ENCODE measurements around the gene ATP13A4.

The ATP13A4 gene, protein sequence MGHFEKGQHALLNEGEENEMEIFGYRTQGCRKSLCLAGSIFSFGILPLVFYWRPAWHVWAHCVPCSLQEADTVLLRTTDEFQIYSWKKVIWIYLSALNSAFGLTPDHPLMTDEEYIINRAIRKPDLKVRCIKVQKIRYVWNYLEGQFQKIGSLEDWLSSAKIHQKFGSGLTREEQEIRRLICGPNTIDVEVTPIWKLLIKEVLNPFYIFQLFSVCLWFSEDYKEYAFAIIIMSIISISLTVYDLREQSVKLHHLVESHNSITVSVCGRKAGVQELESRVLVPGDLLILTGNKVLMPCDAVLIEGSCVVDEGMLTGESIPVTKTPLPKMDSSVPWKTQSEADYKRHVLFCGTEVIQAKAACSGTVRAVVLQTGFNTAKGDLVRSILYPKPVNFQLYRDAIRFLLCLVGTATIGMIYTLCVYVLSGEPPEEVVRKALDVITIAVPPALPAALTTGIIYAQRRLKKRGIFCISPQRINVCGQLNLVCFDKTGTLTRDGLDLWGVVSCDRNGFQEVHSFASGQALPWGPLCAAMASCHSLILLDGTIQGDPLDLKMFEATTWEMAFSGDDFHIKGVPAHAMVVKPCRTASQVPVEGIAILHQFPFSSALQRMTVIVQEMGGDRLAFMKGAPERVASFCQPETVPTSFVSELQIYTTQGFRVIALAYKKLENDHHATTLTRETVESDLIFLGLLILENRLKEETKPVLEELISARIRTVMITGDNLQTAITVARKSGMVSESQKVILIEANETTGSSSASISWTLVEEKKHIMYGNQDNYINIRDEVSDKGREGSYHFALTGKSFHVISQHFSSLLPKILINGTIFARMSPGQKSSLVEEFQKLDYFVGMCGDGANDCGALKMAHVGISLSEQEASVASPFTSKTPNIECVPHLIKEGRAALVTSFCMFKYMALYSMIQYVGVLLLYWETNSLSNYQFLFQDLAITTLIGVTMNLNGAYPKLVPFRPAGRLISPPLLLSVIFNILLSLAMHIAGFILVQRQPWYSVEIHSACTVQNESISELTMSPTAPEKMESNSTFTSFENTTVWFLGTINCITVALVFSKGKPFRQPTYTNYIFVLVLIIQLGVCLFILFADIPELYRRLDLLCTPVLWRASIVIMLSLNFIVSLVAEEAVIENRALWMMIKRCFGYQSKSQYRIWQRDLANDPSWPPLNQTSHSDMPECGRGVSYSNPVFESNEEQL
- total RNA-seq, result 1.9 to 7.9 (median 3.5) reads per million in 4 donors

DNA sequence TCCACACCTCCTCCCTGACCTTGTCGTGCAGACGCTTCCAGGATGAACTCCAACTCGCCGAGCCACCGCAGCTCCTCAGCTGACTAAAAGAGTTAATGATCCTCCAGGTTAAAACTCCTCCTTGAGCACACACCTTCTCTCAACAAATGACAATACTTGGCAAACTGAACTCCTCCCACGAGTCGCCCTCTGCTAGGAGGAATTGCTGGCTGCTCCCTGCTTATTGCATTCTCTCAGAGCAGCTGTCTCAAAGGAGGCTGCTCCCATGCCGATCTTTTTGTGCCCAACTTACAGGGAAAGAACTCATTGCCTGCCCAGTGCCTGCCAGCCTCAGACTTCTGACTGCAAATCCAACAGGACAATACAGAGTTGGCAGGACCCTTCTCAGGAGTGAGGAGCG lies at the start of gene ATP13A4:
Gene ATP13A4, minus strand, starts transcription at position 85 of the 400 bp plus-strand sequence. CDS start 96 bp downstream, outside the sequence.
- DNase-seq, result no peak

DNA sequence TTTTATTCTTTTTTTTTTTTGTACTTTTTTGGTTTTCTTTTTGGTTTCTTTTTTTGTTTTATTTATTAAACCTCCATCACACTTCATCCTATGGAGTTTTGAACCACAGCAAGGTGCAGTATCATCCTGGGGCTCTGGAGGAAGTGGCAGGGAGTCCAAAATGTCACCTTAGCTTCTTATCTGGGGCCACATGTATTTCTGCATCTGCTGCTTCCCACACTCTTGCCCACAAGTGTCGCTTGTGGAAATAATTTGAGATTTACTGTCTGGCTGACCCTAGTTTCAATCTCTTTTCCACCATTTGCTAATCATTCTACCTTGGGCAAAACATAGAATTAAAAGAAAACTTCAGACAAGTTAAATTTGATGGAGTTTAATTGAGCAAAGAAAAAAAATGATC lies 44.7 kb upstream of the ATP13A4 start:
- DNase-seq, result no peak

- DNase-seq, result no peak
Observed at GRCh38 chr3:193598202-193598601, 43.5 kb upstream of the ATP13A4 start.

DNA sequence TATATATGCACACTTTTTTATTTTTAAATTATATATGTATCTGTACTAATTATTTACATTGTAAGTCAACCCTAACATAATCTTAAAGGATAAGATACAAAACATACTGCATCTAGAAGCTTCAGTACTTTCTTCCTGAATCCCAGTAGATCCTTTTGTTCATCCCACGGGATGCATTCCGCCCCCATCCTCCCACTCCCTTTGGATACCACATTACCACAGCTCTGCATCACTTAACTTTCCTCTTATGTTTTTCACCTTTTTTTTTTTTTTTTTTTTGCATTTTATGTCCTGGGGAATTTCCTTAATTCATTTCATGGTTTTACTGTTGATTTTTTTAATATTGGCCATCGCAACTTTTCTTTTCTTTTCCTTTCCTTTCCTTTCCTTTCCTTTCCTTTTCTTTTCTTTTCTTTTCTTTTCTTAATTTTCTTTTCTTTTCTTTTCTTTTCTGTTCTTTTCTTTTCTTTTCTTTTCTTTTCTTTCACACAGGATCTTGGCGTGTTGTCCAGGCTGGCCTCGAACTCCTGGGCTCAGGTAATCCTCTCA lies 41.3 kb upstream of the ATP13A4 start:
- no peak for DNase-seq

GRCh38 chr3:193594946-193595689 lies 40.4 kb upstream of the ATP13A4 start:
- DNase-seq, result no peak

DNA sequence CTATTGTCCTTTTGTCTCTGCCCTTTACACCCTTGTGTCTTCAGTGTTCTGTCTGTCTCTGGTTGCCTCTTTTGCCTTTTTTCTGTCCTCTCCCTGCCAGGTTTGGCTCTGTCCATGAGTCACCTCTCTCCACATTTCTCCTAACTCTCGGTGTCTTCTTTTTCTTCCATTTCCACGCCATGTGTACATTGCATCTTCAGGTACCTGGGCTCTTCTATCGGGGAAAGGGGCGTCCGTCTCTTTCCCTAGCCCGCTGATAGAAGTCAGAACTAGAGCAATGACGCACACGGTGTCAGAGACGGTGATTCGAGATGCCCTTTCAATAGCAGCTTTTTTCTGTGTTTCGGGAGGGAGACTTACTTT lies 39.0 kb upstream of the ATP13A4 start:
- DNase-seq, result peak in 2 of 5 donors; percentile 20 to 54

DNA sequence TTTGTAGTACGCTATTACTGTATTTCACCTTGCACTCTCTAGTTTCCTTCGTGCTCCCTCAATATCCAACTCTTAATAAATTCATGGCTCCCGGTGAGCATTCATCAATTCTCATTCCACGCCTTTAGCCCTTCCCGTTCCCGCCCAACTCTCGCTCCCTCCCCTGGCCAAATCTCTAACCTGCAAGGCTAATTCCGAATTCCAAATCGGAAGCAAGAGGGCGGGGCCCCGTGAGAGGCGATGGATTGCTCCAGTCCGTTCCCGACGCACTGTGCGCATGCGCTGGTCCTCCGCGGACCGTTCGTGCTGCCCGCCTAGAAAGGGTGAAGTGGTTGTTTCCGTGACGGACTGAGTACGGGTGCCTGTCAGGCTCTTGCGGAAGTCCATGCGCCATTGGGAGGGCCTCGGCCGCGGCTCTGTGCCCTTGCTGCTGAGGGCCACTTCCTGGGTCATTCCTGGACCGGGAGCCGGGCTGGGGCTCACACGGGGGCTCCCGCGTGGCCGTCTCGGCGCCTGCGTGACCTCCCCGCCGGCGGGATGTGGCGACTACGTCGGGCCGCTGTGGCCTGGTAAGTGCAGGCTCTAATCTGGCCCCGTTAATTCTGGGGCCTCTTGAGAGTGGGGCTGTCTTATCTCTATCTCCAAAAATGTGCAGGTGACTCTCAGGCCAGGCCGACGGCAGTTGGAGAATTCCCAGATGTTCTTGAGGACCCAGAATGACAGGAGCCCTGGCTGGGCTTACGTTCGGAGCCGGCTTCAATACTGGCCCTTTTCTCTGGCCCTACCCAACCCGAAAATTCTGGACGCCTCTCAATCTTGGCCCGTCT lies 38.4 kb upstream of the ATP13A4 start, which contains the start of gene OPA1:
Gene OPA1, plus strand, starts transcription at position 368 of the 827 bp plus-strand sequence. Its CDS starts 170 bp downstream, at position 538.
- peak; percentile 77 to 95 (median 83) for DNase-seq

- DNase-seq, result no peak
Observed at GRCh38 chr3:193590088-193590856, 35.6 kb upstream of the ATP13A4 start.

DNA sequence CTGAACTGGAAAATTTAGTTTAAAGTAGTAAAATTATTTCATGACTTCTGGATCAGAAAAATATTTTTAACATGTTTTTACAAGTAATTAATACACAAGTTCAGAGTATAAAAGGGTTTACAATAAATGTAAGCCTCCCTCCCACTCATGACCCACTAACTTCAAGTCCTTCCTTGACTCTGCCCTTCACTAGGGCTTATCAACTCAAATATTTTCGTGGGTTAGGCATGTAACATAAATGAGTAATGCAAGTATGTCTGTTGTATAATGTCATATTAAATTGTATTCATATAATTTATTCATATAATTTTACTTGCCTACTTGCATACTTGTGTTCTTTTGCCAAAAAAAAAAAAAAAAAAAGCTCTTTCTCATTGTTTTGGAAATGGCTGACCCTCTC lies 34.9 kb upstream of the ATP13A4 start:
- no peak for DNase-seq

DNA sequence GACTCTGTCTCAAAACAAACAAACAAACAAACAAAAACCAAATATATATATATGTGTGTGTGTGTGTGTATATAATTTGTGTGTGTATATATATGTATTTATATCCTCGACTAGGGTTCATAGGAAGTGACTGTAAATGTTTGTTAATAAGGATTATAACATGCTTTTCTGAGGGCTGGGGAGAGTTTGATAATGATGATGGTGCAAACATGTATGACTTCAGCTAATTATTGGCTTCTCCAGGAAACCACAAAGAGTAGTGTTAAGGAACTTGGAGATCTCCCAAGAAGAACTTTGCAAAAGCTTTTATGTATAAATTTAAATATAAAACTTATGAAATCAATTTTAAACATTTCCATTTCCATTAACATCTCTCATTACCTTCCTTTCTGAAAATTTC lies 34.4 kb upstream of the ATP13A4 start:
- DNase-seq, result no peak

- DNase-seq, result no peak
Observed at GRCh38 chr3:193586526-193586925, 31.8 kb upstream of the ATP13A4 start.

DNA sequence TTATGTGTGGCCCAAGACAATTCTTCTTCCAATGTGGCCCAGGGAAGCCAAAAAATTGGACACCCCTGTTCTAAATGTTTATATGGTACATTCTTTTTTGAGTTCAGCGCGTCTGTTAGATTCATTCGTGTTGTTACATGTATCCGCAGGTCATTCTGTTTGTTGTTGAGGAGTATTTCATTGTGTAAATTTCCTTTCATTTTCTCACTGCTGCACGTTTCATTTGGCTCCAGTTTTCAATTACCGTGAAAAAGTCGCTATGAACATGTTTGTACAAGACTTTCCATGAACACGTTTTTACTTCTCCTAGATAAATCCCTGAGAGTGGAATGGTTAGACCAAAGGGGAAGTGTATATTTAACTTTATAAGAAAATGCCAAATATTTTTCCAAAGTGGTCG lies 30.8 kb upstream of the ATP13A4 start:
- DNase-seq, result no peak

DNA sequence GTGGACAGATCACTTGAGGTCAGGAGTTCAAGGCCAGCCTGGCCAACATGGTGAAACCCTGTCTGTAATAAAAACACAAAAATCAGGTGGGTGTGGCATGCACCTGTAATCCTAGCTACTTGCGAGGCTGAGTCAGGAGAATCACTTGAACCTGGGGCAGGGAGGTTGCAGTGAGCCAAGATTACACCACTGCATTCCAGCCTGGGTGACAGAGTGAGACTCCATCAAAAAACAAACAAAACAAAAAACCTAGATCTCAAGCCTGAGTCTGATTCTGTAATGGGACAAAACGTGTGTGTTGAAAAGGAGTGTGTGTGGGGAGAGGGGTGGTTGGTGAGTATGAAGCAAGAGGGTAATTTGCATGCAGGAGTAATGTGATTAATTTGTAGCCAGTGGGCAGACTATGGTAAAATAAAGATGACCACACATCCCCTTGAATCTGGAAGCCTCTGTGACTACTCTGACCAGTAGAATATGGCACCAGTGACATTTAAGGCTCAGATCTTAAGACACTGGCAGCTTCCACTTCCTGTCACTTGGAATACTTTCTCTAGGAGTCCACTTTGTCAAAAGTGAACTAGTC lies 19.9 kb upstream of the ATP13A4 start:
- no peak for DNase-seq

DNA sequence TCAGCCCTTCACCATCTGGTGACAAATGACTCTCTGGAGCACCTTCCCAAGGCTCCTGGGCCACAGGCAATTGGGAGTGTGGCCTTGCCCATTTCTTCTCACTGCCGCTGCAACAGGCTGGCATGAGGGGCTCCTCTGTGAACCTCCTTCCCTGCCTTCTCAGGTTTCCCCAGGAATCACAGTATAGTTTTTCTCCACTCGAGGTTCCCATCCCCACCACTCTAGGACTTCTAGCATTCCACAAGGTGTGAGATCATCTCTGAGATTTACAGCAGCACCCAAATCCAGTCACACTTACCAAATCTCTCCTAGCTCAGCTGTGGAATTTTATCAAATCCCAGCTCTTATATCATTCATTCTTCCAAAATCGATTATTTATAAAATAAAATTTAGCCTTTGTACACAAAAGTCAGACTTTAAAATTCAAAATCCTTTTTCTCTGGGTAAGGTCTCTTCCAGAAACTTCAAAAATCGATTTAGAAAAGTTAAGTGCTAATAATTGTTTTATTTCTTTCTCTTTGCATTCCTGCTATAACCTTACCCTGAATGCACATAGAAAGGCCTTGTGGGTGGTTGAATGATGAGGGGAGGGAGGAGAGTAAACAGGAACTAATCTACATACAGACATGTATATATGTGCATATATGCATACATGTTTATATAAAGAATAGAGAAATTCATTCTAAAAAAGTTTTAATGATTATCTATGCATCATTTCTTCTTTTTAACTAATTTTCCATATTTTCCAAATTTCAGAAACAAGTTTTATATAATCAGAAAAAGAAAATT lies 18.9 kb upstream of the ATP13A4 start:
- no peak for DNase-seq

DNA sequence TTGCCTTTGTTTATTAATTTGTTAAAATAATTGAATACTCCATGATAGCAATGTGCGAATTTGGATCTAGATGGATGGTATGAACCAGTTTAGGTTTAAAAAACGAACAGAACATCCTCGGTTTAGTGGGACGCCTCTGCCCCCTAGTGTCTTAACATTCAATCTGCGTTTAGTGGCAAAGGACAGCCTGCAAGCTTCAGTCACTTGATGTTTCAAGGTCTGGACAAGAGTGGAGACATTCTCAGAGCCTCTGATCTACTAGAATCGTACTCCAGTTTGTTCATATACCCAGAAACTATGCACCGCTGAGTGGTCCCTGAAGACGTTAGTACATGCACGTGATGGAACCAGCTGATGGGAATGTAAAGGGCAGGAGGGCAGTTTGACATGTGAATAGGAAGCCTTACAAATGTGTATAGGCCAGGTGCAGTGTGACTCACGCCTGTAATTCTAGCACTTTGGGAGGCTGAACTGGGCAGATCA lies 17.8 kb upstream of the ATP13A4 start:
- DNase-seq, result peak in 4 of 5 donors; percentile 10 to 41 (median 24)

DNA sequence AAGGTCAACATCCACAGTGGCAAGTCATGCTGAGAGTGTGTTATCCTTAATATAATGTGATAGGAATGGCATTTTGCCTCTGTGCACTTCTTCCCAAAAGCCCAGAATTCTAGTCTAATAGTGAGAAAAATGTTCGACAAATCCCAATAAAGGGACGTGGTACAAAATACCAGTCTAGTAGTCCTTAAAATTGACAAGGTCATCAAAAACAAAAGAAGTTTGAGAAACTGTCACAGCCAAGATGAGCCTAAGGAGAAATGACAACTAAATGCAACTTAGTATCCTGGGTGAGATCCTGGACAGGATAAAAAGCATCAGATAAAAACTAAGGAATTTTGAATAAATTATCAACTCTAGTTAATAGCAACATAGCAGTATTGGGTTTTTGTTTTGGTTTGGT lies 14.4 kb upstream of the ATP13A4 start:
- no peak for DNase-seq

DNA sequence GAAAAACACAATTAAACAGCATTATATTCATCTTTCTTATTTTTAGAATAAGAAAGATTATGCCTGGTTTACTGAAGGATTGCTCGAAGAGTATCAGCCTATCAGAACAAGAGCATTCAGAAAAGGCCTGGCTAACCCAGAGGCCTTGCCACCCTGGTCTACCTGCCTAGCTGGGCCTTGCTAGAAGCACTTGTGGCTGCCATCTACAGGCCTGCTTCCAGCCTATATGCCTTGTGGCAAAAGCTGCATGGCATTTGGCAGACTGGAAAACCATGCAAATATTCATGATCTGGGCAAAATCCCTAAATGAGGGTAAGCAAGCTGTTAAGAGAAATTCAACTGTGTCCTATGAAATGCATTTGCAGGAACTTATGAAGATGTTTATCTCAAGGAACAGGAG lies 9.3 kb upstream of the ATP13A4 start:
- DNase-seq, result no peak

DNA sequence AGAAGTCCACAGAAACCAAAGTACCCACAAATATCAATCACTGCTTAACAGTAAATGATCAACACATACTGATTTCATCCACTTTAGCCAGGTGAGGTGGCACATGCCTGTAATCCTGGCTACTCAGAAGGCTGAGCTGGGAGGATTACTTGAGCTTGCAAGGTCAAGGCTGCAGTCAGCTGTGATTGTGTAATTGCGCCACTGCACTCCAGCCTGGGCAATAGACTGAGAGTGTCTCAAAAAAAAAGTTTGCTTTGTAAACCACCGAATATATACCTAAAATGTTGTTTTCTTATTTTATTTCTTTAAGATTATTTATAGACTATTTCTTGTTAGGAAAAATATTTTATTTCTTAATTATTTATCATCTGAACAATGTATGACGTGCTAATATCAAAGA lies 8.7 kb upstream of the ATP13A4 start:
- no peak for DNase-seq

DNA sequence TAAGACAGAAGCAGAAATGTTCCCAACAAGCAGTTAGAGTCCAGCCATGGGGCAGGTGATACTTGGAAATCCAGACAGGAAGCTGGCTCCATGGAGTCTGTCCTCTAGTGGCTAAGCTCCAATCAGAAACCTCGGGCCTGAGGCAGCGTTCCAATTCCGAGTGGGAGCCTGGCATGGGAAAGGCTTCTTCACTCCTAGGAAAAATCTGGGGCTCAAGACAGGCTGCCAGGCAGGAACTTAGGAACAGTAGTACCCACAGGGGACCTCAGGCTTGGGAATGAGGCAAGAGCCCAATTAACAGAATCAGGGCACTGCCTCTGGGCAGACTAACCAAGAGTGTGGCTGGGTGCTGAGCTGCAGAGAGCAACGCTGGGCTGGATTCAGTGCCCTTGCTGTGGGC lies 6.2 kb upstream of the ATP13A4 start:
- DNase-seq, result no peak

Data from T-helper 1 cell (primary cell).